ENCODE results near the gene OGDH.

OGDH gene

DNA sequence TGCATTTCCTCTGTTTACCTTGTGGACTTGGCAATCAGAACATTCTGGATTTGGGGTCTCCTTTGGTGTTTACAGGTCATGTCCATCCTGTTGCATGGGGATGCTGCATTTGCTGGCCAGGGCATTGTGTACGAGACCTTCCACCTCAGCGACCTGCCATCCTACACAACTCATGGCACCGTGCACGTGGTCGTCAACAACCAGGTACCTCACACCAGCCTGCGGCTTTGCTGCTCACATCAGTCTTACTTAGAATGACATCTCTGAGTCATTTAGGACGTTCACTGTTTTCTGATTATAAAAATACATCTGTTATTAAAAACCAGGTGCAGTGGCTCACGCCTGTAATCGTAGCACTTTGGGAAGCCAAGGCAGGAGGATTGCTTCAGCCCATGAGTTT is 75.2 kb downstream of the OGDH start:
- TF ChIP-seq, protein P1, sequence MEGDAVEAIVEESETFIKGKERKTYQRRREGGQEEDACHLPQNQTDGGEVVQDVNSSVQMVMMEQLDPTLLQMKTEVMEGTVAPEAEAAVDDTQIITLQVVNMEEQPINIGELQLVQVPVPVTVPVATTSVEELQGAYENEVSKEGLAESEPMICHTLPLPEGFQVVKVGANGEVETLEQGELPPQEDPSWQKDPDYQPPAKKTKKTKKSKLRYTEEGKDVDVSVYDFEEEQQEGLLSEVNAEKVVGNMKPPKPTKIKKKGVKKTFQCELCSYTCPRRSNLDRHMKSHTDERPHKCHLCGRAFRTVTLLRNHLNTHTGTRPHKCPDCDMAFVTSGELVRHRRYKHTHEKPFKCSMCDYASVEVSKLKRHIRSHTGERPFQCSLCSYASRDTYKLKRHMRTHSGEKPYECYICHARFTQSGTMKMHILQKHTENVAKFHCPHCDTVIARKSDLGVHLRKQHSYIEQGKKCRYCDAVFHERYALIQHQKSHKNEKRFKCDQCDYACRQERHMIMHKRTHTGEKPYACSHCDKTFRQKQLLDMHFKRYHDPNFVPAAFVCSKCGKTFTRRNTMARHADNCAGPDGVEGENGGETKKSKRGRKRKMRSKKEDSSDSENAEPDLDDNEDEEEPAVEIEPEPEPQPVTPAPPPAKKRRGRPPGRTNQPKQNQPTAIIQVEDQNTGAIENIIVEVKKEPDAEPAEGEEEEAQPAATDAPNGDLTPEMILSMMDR (IDR thresholded peaks at IDR 0.05; ENCODE audit: low read depth, low read length, missing control alignments), result no peak
- DNase-seq (ENCODE audit: low read depth), result no peak
- H3K4me3 ChIP-seq (ENCODE audit: low read depth, low read length), result no peak overlapping the region

DNA sequence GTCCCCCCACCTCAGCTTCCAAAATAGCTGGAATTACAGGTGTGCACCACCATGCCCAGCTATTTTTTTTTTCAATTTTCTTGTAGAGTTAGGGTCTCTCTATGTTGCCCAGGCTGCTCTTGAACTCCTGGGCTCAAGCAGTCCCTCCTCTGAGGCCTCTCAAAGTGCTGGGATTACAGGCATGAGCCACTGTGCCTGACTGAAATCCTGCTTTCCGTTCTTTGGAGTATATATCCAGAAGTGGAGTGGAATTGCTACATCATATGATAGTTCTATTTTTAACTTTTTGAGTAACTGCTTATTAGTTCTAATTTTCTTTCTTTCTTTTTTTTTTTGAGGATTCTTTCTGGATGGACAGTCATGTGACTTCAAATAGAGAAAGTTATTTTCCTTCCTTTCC is 79.3 kb downstream of the OGDH start:
- TF ChIP-seq, protein P1 (IDR thresholded peaks at IDR 0.05; ENCODE audit: low read depth, low read length, missing control alignments), result no peak
- DNase-seq (ENCODE audit: low read depth), result no peak
- H3K4me3 ChIP-seq (ENCODE audit: low read depth, low read length), result no peak overlapping the region

DNA sequence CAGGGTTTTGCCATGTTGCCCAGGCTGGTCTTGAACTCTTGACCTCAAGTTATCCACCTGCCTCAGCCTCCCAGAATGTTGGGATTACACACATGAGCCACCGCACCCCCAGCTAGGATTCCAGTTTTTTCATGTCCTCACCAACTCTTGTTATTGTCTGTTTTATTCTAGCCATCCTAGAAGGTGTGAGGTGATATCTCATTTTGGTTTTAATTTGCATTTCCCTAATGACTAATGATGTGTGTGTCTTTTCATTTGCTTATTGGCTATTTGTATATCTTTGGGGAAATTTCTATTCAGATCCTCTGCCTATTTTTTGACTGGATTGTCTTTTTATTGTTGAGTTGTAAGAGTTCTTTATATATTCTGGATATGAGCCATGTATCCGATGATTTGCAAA is 83.0 kb downstream of the OGDH start:
- TF ChIP-seq, protein P1 (IDR thresholded peaks at IDR 0.05; ENCODE audit: low read depth, low read length, missing control alignments), result no peak
- no peak for DNase-seq (ENCODE audit: low read depth)
- no peak overlapping the region for H3K4me3 ChIP-seq (ENCODE audit: low read depth, low read length)

DNA sequence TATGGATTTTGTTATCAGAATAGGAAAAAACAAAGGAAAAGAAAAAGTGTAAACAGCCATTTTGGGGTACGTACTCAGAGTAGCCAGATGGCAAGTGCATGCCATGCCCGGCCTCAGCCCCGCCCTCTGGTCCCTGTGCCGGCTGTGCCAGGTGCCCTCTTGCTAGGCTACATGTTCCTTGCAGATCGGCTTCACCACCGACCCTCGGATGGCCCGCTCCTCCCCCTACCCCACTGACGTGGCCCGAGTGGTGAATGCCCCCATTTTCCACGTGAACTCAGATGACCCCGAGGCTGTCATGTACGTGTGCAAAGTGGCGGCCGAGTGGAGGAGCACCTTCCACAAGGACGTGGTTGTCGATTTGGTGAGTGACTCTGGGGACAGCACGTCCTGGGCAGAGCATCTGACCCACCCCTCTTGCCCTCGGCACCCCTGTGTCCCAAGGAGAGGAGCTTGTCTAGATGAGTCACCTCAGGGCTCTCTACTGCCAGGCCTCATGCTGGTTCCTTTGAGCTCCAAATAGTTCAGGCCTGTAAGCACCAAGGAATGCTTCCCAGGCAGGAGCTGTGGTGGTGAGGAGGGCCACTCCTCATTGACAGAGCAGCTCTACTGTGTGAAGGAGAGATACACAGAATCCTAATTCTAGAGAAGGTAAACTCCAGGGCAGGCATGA is 87.3 kb downstream of the OGDH start:
- no peak overlapping the region for H3K4me3 ChIP-seq (ENCODE audit: low read depth, low read length)
- TF ChIP-seq, protein P1 (IDR thresholded peaks at IDR 0.05; ENCODE audit: low read depth, low read length, missing control alignments), result no peak
- DNase-seq (ENCODE audit: low read depth), result no peak

DNA sequence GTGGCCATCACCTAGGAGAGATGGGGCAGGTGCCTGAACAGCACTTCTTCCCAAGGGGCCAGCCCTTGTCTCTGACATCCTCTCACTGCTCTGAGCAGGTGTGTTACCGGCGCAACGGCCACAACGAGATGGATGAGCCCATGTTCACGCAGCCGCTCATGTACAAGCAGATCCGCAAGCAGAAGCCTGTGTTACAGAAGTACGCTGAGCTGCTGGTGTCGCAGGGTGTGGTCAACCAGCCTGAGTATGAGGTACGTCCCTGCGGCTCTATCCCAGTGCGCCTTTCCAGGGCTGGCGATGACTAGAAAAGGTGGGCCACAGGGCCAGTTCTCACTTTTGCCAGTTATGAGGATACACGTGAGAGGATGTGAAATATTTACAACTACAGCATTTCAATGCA is 87.9 kb downstream of the OGDH start:
- no peak for DNase-seq (ENCODE audit: low read depth)
- TF ChIP-seq, protein P1 (IDR thresholded peaks at IDR 0.05; ENCODE audit: low read depth, low read length, missing control alignments), result no peak
- no peak overlapping the region for H3K4me3 ChIP-seq (ENCODE audit: low read depth, low read length)

DNA sequence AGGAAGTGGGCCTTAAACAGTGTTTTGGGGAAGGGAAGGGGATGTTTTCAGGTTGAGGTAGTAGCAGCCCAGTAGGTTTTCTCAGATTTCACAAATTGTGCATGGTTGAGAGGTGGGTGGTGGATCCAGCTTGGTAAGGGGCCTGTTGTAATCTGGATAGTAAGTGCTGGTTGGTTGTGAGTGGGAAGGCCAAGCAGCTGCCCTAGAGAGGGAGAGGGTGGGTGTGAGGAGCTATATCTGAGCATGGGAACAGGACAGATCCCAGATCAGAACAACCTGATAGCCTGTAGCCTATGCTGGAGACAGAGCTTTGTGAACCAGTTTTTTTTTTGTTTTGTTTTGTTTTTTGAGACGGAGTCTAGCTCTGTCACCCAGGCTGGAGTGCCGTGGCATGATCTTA is 88.3 kb downstream of the OGDH start:
- TF ChIP-seq, protein P1 (IDR thresholded peaks at IDR 0.05; ENCODE audit: low read depth, low read length, missing control alignments), result no peak
- no peak overlapping the region for H3K4me3 ChIP-seq (ENCODE audit: low read depth, low read length)
- DNase-seq (ENCODE audit: low read depth), result no peak

DNA sequence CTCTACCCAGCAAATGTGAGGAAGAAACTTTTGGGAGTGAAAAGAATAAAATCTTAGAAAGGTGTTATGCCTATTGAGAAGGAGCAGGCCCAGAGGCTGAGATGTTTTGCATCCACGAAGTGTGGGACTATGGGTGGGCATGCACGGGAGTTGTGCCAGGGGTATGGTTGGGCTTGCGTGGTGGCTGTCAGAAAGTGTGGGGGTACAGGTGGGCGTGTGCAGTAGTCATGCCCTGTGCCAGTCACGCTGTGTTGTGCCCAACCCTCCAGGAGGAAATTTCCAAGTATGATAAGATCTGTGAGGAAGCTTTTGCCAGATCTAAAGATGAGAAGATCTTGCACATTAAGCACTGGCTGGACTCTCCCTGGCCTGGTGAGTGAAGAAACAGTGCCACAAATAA is 89.3 kb downstream of the OGDH start:
- TF ChIP-seq, protein P1 (IDR thresholded peaks at IDR 0.05; ENCODE audit: low read depth, low read length, missing control alignments), result no peak
- no peak for DNase-seq (ENCODE audit: low read depth)
- H3K4me3 ChIP-seq (ENCODE audit: low read depth, low read length), result no peak overlapping the region
